Central memory CD8-positive, alpha-beta T cell (primary cell): Measurements from ENCODE around the gene NOTUM.

ENCODE experiments used
- ATAC-seq: fragments of 150-1000 bp; cut with Tn5 transposase; replicated peaks from 2 replicates; pipeline ENCODE4 v1.10.0; 2022; ENCODE audit warnings: mild to moderate bottlenecking, moderate FRiP score, moderate number of reproducible peaks; ENCODE audit not compliant: poor library complexity, severe bottlenecking; ENCODE audit errors: extremely low read depth
- DNase-seq, 2 donors: peaks; one replicate each; pipeline ENCODE4 v3.0.0; 2021; ENCODE audit warnings: low spot score in 2 of 2
- H3K27ac Mint-ChIP-seq: one replicate; pipeline ENCODE4 v1.8.0; 2022; ENCODE audit warnings: low read depth, mild to moderate bottlenecking, moderate library complexity, mixed read lengths
- H3K27me3 Mint-ChIP-seq: one replicate; pipeline ENCODE4 v1.8.0; 2022; ENCODE audit warnings: mixed read lengths
- H3K36me3 Mint-ChIP-seq: one replicate; pipeline ENCODE4 v1.8.0; 2022; ENCODE audit warnings: mild to moderate bottlenecking, moderate library complexity, mixed read lengths; ENCODE audit not compliant: insufficient read depth
- H3K4me1 Mint-ChIP-seq: one replicate; pipeline ENCODE4 v1.8.0; 2022; ENCODE audit warnings: mixed read lengths
- H3K4me3 Mint-ChIP-seq: one replicate; pipeline ENCODE4 v1.8.0; 2022; ENCODE audit warnings: mild to moderate bottlenecking, moderate library complexity, mixed read lengths
- H3K9me3 Mint-ChIP-seq: one replicate; pipeline ENCODE4 v1.8.0; 2022; ENCODE audit warnings: mixed read lengths

Gene NOTUM

DNA sequence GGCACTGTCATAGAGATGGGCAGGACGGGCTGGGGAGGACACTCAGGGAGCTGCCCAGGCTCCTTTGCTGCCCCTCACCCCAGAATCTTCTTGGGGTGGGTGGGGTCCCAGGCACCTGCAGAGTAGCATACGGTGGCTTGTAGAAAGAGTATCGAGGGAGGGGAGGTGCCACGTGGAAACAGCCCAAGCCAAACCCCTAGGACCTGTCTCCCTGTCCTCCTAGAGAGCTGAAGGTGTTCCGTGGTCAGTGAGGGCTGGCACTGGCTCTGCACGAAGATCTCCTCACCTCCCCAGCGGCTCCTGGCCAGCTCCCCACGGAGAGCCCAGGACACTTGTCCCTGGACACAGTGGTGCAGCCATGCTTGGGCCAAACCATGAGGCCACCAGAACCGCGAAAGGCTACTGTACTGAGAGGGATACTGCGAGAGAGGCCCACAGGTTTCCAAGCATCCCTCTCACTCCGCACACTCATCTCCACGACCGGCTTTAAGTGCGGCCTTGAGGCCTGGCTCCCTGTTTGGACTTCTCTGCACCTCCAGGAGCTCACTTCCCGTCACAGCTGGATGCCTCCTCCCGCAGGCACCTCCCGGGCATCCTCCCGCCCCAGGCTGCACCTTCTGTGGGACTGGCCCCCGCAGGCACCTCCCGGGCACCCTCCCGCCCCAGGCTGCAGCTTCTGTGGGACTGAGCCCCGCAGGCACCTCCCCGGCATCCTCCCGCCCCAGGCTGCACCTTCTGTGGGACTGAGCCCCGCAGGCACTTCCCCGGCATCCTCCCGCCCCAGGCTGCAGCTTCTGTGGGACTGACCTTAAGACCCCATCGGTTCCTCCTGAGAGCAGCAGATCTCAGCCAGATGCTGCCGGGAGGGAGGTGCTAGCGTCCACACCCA, 31.5 kb downstream of the NOTUM start:
- Mint-ChIP-seq H3K27me3 (peaks cover 45% of the 10 kb centered on the region), H3K9me3 (no peaks in the 10 kb centered on the region), H3K4me3 (peak overlapping the region; percentile 63)

DNA sequence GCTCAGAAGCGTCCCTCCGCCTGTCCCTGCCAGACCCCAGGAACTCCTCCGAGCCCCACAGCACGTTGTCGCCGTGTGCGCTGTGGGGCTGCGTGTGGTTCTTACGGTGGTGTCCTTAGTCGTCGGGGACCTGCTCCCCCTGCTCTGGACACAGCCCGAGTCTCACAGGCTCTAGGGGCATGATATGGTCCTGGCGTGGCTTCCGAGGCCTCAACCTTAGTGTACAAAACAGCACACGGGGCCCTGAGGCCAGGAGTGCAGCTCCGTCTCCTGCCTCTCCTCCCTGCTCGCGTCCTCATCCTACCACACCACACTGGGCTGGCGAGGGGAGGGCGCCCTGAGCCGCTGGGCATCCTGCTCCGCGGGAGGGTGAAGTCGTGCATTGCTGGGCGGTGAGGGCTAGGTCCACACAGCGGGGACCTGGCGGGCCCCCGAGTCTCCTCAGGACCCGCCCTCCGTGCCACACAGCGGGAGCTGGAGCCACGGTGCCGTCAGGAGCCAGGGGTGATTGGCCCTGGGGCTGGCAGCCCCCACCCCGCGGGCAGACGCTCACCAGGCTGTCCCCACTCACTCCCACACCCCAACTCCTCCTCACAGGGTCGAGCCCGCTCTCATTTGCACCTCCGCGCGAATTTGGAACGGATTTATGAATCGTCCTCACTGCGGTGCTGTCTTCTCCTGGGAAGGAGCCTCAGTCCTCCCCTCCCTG, 32.3 kb downstream of the NOTUM start:
- no peak for DNase-seq
- no peak for ATAC-seq
- Mint-ChIP-seq H3K27ac (peak overlapping the region; percentile 65), H3K4me3 (peak overlapping the region; percentile 63), H3K9me3 (no peaks in the 10 kb centered on the region), H3K36me3 (peaks cover 8% of the 10 kb centered on the region), H3K4me1 (peaks cover 13% of the 10 kb centered on the region), H3K27me3 (peaks cover 39% of the 10 kb centered on the region)

More for the DNA sequence above, 31.5 kb downstream of the NOTUM start:
- peaks cover 16% of the 10 kb centered on the region for H3K4me1 Mint-ChIP-seq
- peaks cover 6% of the 10 kb centered on the region for H3K36me3 Mint-ChIP-seq
- no peak overlapping the region for H3K27ac Mint-ChIP-seq
- ATAC-seq (no peak), DNase-seq (no peak)

DNA sequence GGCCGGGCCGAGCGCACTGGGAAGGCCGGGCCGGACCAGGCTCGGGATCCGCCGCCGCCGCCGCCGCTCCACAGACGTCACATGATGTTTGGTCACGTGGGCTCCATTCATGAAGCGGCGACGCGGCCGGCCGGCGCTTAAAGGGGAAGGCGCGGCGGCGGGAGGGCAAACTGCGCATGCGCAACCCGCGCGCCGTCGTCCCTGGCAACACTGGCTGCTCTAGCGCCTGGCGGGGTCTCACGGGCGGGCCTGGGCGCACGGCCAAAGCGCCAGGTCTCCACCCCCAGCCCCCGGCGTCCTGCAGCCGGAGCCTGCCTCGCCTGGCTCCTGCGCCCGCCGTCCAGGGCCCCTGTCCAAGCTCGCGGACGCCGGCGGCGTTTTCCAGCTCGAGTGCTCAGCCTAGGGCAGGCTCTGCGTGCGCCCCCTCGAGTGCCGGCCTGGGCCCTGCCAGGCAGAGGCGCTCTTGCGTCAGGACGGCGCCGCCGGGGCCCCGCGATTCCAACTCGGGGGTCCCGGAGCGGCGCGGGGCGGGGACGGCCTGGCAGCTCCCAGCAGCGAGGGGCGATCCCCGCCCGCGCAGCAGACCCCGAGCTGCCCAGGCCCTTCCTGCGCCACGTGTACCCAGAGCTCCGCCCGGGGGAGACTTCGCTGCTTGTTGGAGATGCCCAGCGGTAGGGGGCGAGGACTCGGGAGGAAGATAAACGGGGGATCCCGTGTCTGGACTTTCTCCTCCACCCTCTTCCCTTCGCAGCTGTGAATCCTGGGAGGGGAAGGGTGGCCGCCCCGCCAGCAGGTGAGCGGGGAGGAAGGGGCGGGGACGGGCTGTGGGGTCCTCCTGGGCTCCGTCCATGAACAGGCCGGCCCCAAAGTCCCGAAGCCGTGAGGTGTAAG, 33.1 kb downstream of the NOTUM start, which contains the start of gene MAFG:
TSS of gene MAFG (minus strand) at position 83 of the 891 bp plus-strand sequence. CDS start 4,550 bp downstream, outside the sequence.
- H3K4me3 Mint-ChIP-seq, result peak within 1 kb of the TSS; percentile 77
- H3K27ac Mint-ChIP-seq, result peak within 1 kb of the TSS; percentile 76
- peak; percentile 81 to 85 for DNase-seq
- no peaks in the 10 kb centered on the region for H3K9me3 Mint-ChIP-seq
- peaks cover 9% of the 10 kb centered on the region for H3K4me1 Mint-ChIP-seq
- peaks cover 31% of the 10 kb centered on the region for H3K27me3 Mint-ChIP-seq
- peak; percentile 74 for ATAC-seq
- peaks cover 10% of the 10 kb centered on the region for H3K36me3 Mint-ChIP-seq

DNA sequence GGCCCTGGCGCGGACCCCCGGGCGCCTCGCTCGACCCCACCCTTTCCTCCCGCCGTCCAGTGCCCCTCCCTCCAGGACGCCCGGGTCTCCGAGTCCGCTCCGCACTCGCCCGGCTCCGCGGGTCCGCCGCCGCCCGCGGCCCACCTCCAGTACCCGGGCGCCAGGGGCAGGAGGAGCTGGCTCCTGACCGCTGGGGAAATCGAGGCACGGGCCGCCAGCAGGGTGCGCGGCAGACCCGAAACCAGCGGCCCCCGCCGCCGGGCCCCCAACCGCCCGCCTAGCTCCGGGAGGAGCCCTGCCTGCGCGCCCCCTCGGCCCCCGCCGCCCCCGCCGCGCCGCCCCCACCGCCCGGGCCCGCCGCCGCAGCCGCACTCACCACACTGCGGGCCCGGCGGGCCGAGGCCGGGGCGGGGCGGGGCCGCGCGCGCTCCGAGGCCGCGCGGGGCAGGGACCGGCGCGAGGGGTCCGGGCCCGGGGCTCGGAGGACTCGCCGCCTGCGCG, 33.8 kb downstream of the NOTUM start:
- Mint-ChIP-seq H3K27me3 (peaks cover 24% of the 10 kb centered on the region), H3K4me3 (peak overlapping the region; percentile 77), H3K4me1 (peaks cover 9% of the 10 kb centered on the region), H3K36me3 (peaks cover 15% of the 10 kb centered on the region), H3K9me3 (no peaks in the 10 kb centered on the region), H3K27ac (peak overlapping the region; percentile 76)
- peak; percentile 39 for ATAC-seq
- no peak for DNase-seq

DNA sequence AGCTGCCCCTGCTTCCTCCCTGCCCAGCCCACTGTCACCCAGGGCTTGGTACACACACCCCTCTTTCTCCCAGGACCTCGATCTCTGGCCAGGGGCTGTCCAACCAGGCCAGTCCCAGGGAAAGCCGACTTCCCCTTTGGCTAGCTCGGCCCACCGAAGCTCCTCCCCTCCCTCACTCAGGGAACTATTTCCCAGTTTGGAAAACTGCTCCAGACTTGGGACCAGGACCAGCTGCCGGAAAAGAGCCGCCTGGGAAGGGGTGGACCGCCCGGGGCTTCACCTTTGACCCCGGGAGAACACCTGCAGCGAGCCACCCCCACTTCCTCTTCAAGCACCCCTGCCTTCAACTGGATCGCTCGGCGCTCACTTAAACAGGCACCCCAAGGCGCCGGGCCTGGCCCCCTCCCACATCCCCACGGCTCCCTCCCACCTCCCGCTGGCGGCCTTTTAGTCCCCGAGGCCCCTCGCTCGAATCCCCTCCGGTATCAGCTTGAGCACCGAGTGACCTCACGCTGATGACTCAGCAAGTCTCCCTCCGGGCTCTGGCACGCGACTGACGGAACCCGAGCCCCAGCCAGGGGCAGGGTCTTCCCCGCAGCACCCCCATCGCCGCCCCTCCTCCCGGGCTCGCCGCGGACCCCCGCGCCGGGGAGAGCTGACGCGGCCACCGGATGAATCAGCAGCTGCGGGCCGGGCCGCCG, 34.4 kb downstream of the NOTUM start:
- Mint-ChIP-seq H3K9me3 (no peaks in the 10 kb centered on the region), H3K36me3 (peaks cover 15% of the 10 kb centered on the region), H3K4me1 (peaks cover 9% of the 10 kb centered on the region), H3K4me3 (peak overlapping the region; percentile 77), H3K27me3 (peaks cover 18% of the 10 kb centered on the region), H3K27ac (peak overlapping the region; percentile 76)
- DNase-seq (no peak), ATAC-seq (peak; percentile 16)

DNA sequence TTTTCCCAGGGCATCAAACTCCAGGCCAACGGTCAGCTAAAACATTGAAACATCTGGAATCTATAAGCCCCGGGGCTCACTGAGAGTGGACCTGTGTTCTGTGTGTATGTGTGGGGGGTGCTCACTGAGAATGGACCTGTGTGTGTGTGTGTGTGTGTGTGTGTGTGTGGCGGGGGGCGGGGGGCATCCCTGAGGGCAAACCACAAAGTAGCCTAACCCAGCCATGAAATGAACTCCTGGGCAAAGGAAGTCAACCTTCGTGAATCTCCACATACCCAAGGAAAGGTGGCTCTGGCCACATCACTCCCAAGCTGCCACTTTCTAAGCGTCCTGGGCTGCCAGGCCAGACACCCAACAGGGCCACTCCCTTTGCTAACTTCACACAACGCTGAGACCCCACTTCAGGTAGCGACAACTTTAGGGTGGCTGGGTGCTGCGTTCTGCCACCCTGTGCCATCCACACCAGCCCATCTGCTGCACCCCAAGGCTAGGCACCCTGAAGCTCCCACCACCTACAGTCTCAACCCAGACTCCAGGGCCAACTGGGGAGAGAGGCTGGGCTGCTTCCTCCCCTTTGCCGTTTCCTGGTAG, 35.0 kb downstream of the NOTUM start:
- Mint-ChIP-seq H3K27me3 (peaks cover 12% of the 10 kb centered on the region), H3K36me3 (peaks cover 15% of the 10 kb centered on the region), H3K4me1 (peaks cover 9% of the 10 kb centered on the region), H3K9me3 (no peaks in the 10 kb centered on the region), H3K27ac (peak overlapping the region; percentile 76), H3K4me3 (peak overlapping the region; percentile 77)
- no peak for DNase-seq
- no peak for ATAC-seq

DNA sequence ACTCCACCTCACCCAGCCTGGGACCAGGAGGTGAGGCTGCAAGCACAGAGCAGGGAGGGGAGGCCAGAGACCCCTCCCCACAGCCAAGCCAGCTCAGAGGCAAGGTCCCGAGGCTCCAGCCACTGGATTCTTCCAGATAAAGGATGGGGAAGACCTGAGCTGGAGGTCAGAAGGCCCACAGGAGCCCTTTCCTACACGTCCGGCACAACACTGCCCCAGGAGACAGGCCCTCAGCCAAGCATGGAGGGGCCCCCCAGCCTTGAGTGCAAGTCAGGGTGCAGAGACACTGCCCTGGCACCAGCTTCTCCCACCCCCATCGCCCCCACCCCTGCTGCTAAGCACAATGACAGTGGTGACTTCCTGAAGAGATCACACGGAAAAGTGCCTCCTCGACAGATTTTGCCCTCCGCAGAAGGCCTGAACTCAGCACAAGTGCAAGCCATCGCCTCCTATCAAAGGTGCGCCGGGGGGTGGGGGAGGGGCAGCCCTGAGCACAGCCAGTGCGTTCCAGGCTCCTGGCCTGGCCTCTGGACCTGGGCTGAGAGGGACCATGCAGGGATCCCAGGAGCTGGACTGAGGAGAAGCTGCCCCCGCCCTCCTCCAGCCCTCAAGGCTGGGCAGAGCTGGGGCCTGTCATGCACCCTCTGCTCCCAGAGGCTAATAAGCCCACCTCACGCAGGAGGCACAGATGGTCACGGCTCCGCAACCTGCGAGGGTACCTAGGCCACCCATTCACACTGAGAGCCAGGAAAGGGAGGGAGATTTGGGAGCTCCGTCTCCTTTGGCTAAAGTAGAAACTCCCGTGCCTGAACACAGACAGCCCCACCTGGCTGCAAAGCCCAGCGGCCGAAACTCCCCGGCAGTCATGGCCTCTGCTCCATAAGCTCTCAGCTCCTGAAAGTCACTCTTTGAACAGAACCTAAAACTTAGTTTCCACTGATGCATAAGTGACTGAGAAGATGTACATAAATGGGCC, 36.1 kb downstream of the NOTUM start:
- ATAC-seq, result no peak
- Mint-ChIP-seq H3K4me1 (peaks cover 9% of the 10 kb centered on the region), H3K27ac (no peak overlapping the region), H3K9me3 (no peaks in the 10 kb centered on the region), H3K4me3 (peak overlapping the region; percentile 77), H3K27me3 (peaks cover under 1% of the 10 kb centered on the region), H3K36me3 (peaks cover 15% of the 10 kb centered on the region)
- no peak for DNase-seq

DNA sequence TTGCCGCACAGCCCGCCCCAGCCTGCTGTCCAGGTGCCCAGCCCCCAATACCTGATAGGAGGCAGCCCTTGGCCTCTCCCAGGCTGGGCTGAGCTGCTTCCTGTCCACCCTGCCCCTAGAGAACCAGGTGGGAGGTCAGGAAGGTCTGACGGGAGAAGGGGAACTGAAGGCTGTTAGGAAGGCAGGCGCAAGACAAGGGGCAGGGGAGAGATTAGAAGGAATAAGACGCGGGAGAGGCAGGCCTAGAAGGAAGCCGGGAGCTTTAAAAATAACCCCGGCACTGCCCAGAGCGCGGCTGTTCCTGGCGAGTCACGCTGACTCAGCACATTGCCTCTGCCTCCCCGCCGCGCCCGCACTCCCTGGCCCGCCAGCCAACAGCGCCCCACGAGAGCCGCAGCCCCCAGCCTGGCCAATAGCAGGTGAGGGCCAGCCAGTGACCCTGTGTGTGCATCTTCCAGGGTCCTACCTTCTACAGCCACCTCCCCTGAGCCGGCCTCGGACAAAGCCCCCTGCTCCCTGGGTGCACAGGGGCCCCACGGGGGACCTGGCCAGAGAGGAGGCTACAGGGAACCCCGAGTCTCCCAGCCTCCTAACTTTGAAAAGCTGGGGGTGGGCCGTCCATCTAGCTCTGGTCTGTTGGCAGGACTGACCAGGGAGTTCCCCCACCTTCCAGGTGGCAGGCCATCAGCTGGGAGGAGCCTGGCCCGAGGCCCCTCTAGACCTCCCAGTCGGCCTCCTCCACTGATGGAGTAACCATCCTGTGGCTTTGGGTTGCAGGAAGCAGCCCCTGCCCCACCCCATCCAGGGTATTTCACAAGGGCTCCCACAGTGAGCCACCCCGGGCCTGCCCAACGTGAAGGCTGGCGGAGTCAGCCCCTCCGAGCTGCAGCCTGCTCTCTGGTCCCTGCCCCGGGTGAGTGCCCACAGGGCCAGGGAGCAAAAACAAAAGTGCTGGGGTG, 37.4 kb downstream of the NOTUM start:
- Mint-ChIP-seq H3K36me3 (peaks cover 17% of the 10 kb centered on the region), H3K4me3 (no peak overlapping the region), H3K27me3 (no peaks in the 10 kb centered on the region), H3K27ac (no peak overlapping the region), H3K9me3 (no peaks in the 10 kb centered on the region), H3K4me1 (peaks cover 10% of the 10 kb centered on the region)
- DNase-seq (no peak), ATAC-seq (no peak)

DNA sequence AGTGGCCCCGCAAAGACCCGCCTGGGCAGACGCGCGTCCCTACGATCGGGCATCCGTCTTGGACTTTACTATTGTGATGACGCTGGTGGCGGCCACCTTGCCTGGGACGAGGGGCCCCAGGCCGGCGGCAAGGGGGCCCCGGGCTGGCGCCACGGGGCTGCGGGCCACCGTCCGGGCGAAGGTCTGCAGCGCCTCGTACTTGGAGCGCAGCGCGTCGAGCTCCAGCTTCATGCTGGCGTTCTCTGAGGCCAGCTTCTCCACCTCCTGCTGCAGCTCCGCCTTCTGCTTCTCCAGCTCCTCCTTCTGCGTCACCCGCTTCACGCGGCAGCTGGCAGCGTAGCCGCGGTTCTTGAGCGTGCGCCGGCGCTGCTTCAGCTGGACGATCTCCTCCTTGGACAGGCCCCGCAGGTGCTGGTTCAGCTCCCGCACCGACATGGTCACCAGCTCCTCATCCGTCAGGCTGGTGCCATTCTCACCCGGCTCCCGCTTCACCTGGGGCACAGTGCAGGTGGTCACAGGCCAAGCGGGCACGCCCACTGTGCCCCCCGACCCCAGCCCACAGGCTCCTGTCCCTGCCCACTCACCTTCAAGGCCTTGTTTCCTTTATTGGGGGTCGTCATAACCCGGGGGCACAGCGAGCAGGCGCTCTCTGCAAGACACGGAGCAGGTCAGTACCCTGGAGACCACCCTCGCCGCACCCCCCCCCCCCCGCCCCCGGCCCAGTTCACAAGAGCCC, 38.3 kb downstream of the NOTUM start:
- no peaks in the 10 kb centered on the region for H3K27me3 Mint-ChIP-seq
- H3K4me3 Mint-ChIP-seq, result no peak overlapping the region
- DNase-seq, result no peak
- peaks cover 18% of the 10 kb centered on the region for H3K36me3 Mint-ChIP-seq
- H3K9me3 Mint-ChIP-seq, result no peaks in the 10 kb centered on the region
- H3K4me1 Mint-ChIP-seq, result peaks cover 19% of the 10 kb centered on the region
- ATAC-seq, result no peak
- peak overlapping the region; percentile 32 for H3K27ac Mint-ChIP-seq
